Measurements from ENCODE around the gene PYM1. TPM values are rescaled to one million over a fixed set of nuclear protein-coding genes. Genes with fewer than 3 reads are reported as not detected.
"Not testable (repeated sequence)": the region's sequence is repeated elsewhere in the genome, so short reads cannot be mapped to it uniquely, and the experiment has no call there.

The PYM1 gene
- total RNA-seq, 6 donors from 2014 or later, result 23.0 to 47.3 (median 32.8) TPM

DNA sequence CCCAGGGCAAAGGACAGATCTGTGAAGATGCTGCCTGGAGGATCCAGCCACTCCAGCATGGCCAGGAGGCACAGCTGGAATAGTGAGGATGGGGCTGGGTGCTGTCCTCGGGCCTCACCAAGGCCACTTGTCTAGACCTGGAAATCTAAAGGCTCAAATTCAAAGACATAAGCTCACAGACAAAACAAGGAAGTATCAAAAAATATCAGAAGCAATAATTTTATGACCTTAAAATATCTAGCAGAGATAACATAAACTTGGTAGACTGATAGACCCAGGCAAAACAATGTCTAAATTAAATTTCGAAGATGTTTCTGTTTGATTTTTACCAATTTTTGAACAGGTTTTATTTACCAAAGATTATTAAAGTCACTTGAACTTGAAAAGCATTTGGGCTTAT lies 62.4 kb downstream of the PYM1 start:
- TF ChIP-seq EP300 (IDR thresholded peaks at IDR 0.05) (no peak), POLR2A (IDR thresholded peaks at IDR 0.05) (no peak), CTCF (IDR thresholded peaks at IDR 0.05) (no peak), POLR2AphosphoS5 (IDR thresholded peaks at IDR 0.05) (no peak)
- Histone ChIP-seq H3K27ac (no peak overlapping the region), H3K4me3 (no peak overlapping the region), H3K27me3 (no peaks in the 10 kb centered on the region), H3K4me1 (no peaks in the 10 kb centered on the region), H3K36me3 (no peaks in the 10 kb centered on the region), H3K9me3 (peaks cover 0 to 7% (median 2%) of the 10 kb centered on the region in 4 donors)
- no peak for DNase-seq
- ATAC-seq (ENCODE audit: low FRiP score in 2 of 2), result no peak
- 84 to 90% methylated on average over 2 of the region's 2 CpGs for WGBS, 2 donors

- not testable (repeated sequence) for ATAC-seq (ENCODE audit: low FRiP score in 2 of 2); H3K4me1 ChIP-seq; H3K27me3 ChIP-seq; H3K9me3 ChIP-seq; H3K27ac ChIP-seq; H3K4me3 ChIP-seq; H3K36me3 ChIP-seq
- WGBS, 2 donors, result 95 to 98% methylated on average over 13 of the region's 13 CpGs
- DNase-seq, result peak in 1 of 2 donors; percentile 43
These were observed 64.8 kb downstream of the PYM1 start for GRCh38 chr12:55862931-55863330.

GRCh38 chr12:55862286-55862685 lies 65.4 kb downstream of the PYM1 start:
- Histone ChIP-seq H3K4me1 (no peaks in the 10 kb centered on the region), H3K27ac (no peak overlapping the region), H3K9me3 (peaks cover 0 to 7% (median 2%) of the 10 kb centered on the region in 4 donors), H3K27me3 (no peaks in the 10 kb centered on the region), H3K4me3 (no peak overlapping the region), H3K36me3 (no peaks in the 10 kb centered on the region)
- ATAC-seq (ENCODE audit: low FRiP score in 2 of 2) (no peak), DNase-seq (no peak)
- no peak for TF ChIP-seq POLR2AphosphoS5 (IDR thresholded peaks at IDR 0.05)
- TF ChIP-seq POLR2A (IDR thresholded peaks at IDR 0.05), result no peak
- TF ChIP-seq CTCF (IDR thresholded peaks at IDR 0.05), result no peak
- TF ChIP-seq EP300 (IDR thresholded peaks at IDR 0.05), result no peak

DNA sequence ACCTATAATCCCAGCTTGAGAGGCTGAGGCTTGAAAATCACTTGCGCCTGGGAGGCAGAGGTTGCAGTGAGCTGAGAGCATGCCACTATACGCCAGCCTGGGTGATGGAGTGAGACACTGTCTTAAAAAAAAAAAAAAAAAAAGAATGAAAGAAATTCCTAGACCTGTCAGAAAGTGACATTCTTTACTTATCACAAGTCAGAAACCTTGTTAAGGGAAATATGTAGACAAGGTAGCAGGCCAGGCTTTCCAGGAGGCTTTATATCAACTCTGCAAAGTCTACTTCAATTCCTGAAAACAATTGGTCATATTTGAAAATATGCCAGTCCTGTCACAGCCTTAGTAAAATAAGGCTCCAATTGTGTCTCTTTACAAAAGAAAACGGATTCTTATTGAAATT lies 65.8 kb downstream of the PYM1 start:
- Histone ChIP-seq H3K27me3 (no peaks in the 10 kb centered on the region), H3K4me1 (no peaks in the 10 kb centered on the region), H3K4me3 (no peak overlapping the region), H3K36me3 (no peaks in the 10 kb centered on the region), H3K9me3 (peaks cover 0 to 7% (median 2%) of the 10 kb centered on the region in 4 donors), H3K27ac (no peak overlapping the region)
- ATAC-seq (ENCODE audit: low FRiP score in 2 of 2), result no peak
- no peak for TF ChIP-seq POLR2A (IDR thresholded peaks at IDR 0.05)
- TF ChIP-seq EP300 (IDR thresholded peaks at IDR 0.05), result no peak
- no peak for TF ChIP-seq CTCF (IDR thresholded peaks at IDR 0.05)
- no peak for TF ChIP-seq POLR2AphosphoS5 (IDR thresholded peaks at IDR 0.05)
- no peak for DNase-seq
- WGBS, 2 donors, result 68 to 78% methylated on average over 3 of the region's 3 CpGs

GRCh38 chr12:55861396-55861795 lies 66.3 kb downstream of the PYM1 start:
- Histone ChIP-seq H3K4me1 (no peaks in the 10 kb centered on the region), H3K9me3 (peaks cover 0 to 7% (median 2%) of the 10 kb centered on the region in 4 donors), H3K27ac (no peak overlapping the region), H3K4me3 (no peak overlapping the region), H3K27me3 (no peaks in the 10 kb centered on the region), H3K36me3 (no peaks in the 10 kb centered on the region)
- ATAC-seq (ENCODE audit: low FRiP score in 2 of 2) (no peak), DNase-seq (no peak)
- WGBS, 2 donors, result 87 to 92% methylated on average over 8 of the region's 8 CpGs
- TF ChIP-seq CTCF (IDR thresholded peaks at IDR 0.05) (no peak), POLR2A (IDR thresholded peaks at IDR 0.05) (no peak), POLR2AphosphoS5 (IDR thresholded peaks at IDR 0.05) (no peak), EP300 (IDR thresholded peaks at IDR 0.05) (no peak)

Measured in upper lobe of left lung (tissue), 6 donors.